ENCODE results near the gene IMP4.
"Not testable (repeated sequence)": the region's sequence is repeated elsewhere in the genome, so short reads cannot be mapped to it uniquely, and the experiment has no call there.

Gene IMP4

GRCh38 chr2:130328710-130329109 lies 14.0 kb upstream of the IMP4 start:
- Histone ChIP-seq H3K9ac (ENCODE audit: low read depth, low read length) (no peak overlapping the region), H3K9me3 (ENCODE audit: control insufficient read depth, insufficient read depth, low read length) (no peaks in the 10 kb centered on the region), H3K36me3 (ENCODE audit: insufficient read depth, low read length) (no peaks in the 10 kb centered on the region), H3K4me1 (ENCODE audit: insufficient read depth, low read length) (0 out of 2 replicates have a peak, but pooled peaks cover 2% of the 10 kb centered on the region)

- Histone ChIP-seq H3K36me3 (ENCODE audit: insufficient read depth, low read length) (no peaks in the 10 kb centered on the region), H3K4me1 (ENCODE audit: insufficient read depth, low read length) (0 out of 2 replicates have a peak, but pooled peaks cover 2% of the 10 kb centered on the region), H3K9ac (ENCODE audit: low read depth, low read length) (peak overlapping the region; percentile 7; the same call in 1 of the 2 replicates), H3K9me3 (ENCODE audit: control insufficient read depth, insufficient read depth, low read length) (no peaks in the 10 kb centered on the region)
Observed at GRCh38 chr2:130332271-130333073, 10.2 kb upstream of the IMP4 start.

GRCh38 chr2:130333253-130333652 lies 9.4 kb upstream of the IMP4 start:
- H3K4me1 ChIP-seq (ENCODE audit: insufficient read depth, low read length); H3K9me3 ChIP-seq (ENCODE audit: control insufficient read depth, insufficient read depth, low read length); H3K9ac ChIP-seq (ENCODE audit: low read depth, low read length); H3K36me3 ChIP-seq (ENCODE audit: insufficient read depth, low read length): not testable (repeated sequence)

GRCh38 chr2:130334026-130334425 lies 8.7 kb upstream of the IMP4 start:
- Histone ChIP-seq H3K9me3 (ENCODE audit: control insufficient read depth, insufficient read depth, low read length) (no peaks in the 10 kb centered on the region), H3K4me1 (ENCODE audit: insufficient read depth, low read length) (peaks cover 3% of the 10 kb centered on the region), H3K36me3 (ENCODE audit: insufficient read depth, low read length) (no peaks in the 10 kb centered on the region), H3K9ac (ENCODE audit: low read depth, low read length) (no peak overlapping the region)

- Histone ChIP-seq H3K36me3 (ENCODE audit: insufficient read depth, low read length) (no peaks in the 10 kb centered on the region), H3K9ac (ENCODE audit: low read depth, low read length) (no peak overlapping the region), H3K9me3 (ENCODE audit: control insufficient read depth, insufficient read depth, low read length) (no peaks in the 10 kb centered on the region), H3K4me1 (ENCODE audit: insufficient read depth, low read length) (peaks cover 3% of the 10 kb centered on the region)
Observed at GRCh38 chr2:130335226-130335625, 7.5 kb upstream of the IMP4 start.

GRCh38 chr2:130336150-130336876 lies 6.4 kb upstream of the IMP4 start:
- Histone ChIP-seq H3K9me3 (ENCODE audit: control insufficient read depth, insufficient read depth, low read length) (no peaks in the 10 kb centered on the region), H3K9ac (ENCODE audit: low read depth, low read length) (peak overlapping the region; percentile 70; the same call in 1 of the 2 replicates), H3K36me3 (ENCODE audit: insufficient read depth, low read length) (no peaks in the 10 kb centered on the region), H3K4me1 (ENCODE audit: insufficient read depth, low read length) (peaks cover 3% of the 10 kb centered on the region)

- H3K4me1 ChIP-seq (ENCODE audit: insufficient read depth, low read length): peaks cover 3% of the 10 kb centered on the region
- no peaks in the 10 kb centered on the region for H3K36me3 ChIP-seq (ENCODE audit: insufficient read depth, low read length)
- no peaks in the 10 kb centered on the region for H3K9me3 ChIP-seq (ENCODE audit: control insufficient read depth, insufficient read depth, low read length)
- H3K9ac ChIP-seq (ENCODE audit: low read depth, low read length): peak overlapping the region; percentile 70
Observed at GRCh38 chr2:130336877-130337734, 5.6 kb upstream of the IMP4 start.

- Histone ChIP-seq H3K36me3 (ENCODE audit: insufficient read depth, low read length) (no peaks in the 10 kb centered on the region), H3K4me1 (ENCODE audit: insufficient read depth, low read length) (peaks cover 3% of the 10 kb centered on the region), H3K9me3 (ENCODE audit: control insufficient read depth, insufficient read depth, low read length) (no peaks in the 10 kb centered on the region), H3K9ac (ENCODE audit: low read depth, low read length) (peak overlapping the region; percentile 70; the same call in 1 of the 2 replicates)
Observed at GRCh38 chr2:130337735-130338325, 4.9 kb upstream of the IMP4 start.

GRCh38 chr2:130338793-130339345 lies 3.8 kb upstream of the IMP4 start:
- no peaks in the 10 kb centered on the region for H3K9me3 ChIP-seq (ENCODE audit: control insufficient read depth, insufficient read depth, low read length)
- no peaks in the 10 kb centered on the region for H3K36me3 ChIP-seq (ENCODE audit: insufficient read depth, low read length)
- H3K4me1 ChIP-seq (ENCODE audit: insufficient read depth, low read length): peaks cover 3% of the 10 kb centered on the region
- no peak overlapping the region for H3K9ac ChIP-seq (ENCODE audit: low read depth, low read length)

- Histone ChIP-seq H3K9ac (ENCODE audit: low read depth, low read length) (no peak overlapping the region), H3K36me3 (ENCODE audit: insufficient read depth, low read length) (peaks cover 6% of the 10 kb centered on the region; the same call in 1 of the 2 replicates), H3K9me3 (ENCODE audit: control insufficient read depth, insufficient read depth, low read length) (no peaks in the 10 kb centered on the region), H3K4me1 (ENCODE audit: insufficient read depth, low read length) (peaks cover 3% of the 10 kb centered on the region)
Observed at GRCh38 chr2:130339885-130340745, 2.6 kb upstream of the IMP4 start.

GRCh38 chr2:130341562-130342019 lies 1.1 kb upstream of the IMP4 start:
- Histone ChIP-seq H3K9ac (ENCODE audit: low read depth, low read length) (peak overlapping the region; percentile 69), H3K4me1 (ENCODE audit: insufficient read depth, low read length) (peaks cover 3% of the 10 kb centered on the region), H3K9me3 (ENCODE audit: control insufficient read depth, insufficient read depth, low read length) (no peaks in the 10 kb centered on the region), H3K36me3 (ENCODE audit: insufficient read depth, low read length) (peaks cover 11% of the 10 kb centered on the region; the same call in 1 of the 2 replicates)

- peaks cover 12% of the 10 kb centered on the region for H3K36me3 ChIP-seq (ENCODE audit: insufficient read depth, low read length)
- H3K9me3 ChIP-seq (ENCODE audit: control insufficient read depth, insufficient read depth, low read length): no peaks in the 10 kb centered on the region
- peaks cover 3% of the 10 kb centered on the region for H3K4me1 ChIP-seq (ENCODE audit: insufficient read depth, low read length)
- peak overlapping the region; percentile 69 for H3K9ac ChIP-seq (ENCODE audit: low read depth, low read length)
Observed at GRCh38 chr2:130342020-130342532, 621 bp upstream of the IMP4 start.

- Histone ChIP-seq H3K9me3 (ENCODE audit: control insufficient read depth, insufficient read depth, low read length) (no peaks in the 10 kb centered on the region), H3K9ac (ENCODE audit: low read depth, low read length) (no peak overlapping the region), H3K36me3 (ENCODE audit: insufficient read depth, low read length) (peaks cover 14% of the 10 kb centered on the region), H3K4me1 (ENCODE audit: insufficient read depth, low read length) (no peaks in the 10 kb centered on the region)
Observed at GRCh38 chr2:130344578-130344977, 1.9 kb downstream of the IMP4 start.

All from ES-I3 (cell line).